PC-9 (cell line): ENCODE measurements around the gene C16orf90. TPM values are rescaled to one million over a fixed set of nuclear protein-coding genes. Genes with fewer than 3 reads are reported as not detected.

Experiments
- BruUV-seq: library from RNA; stranded (reverse); fragments of 400-500 nt; replicated peaks from 2 replicates; lab custom pipeline; 2021; lab: Mats Ljungman, UMichigan
- CTCF ChIA-PET: fragments of 300-600 bp; sonication (Branson Sonifier 250); formaldehyde crosslinking; loops from one replicate; lab custom pipeline; 2022; ENCODE audit warnings: antibody characterized with exemption; lab: Charles Lee
- POLR2A ChIA-PET: fragments of 300-600 bp; sonication (Branson Sonifier 250); formaldehyde crosslinking; loops from one replicate; lab custom pipeline; 2022; ENCODE audit warnings: antibody characterized with exemption; ENCODE audit not compliant: unreplicated experiment; lab: Charles Lee
- DNase-seq, 2 experiments: peaks; one replicate each; pipeline versions ENCODE4 v3.0.0 to v3.0.0-alpha.2; 2015 to 2022; ENCODE audit warnings: mixed read lengths in 1 of 2
- H2AFZ ChIP-seq: fragments of 200-600 bp; sonication (generic); 2 replicates; pipeline ENCODE4 v1.8.1; 2017; ENCODE audit warnings: antibody characterized with exemption
- H3F3A ChIP-seq: fragments of 200-600 bp; sonication (generic); 2 replicates; pipeline ENCODE4 v1.8.1; 2017; ENCODE audit warnings: antibody characterized with exemption, mild to moderate bottlenecking, low read depth; ENCODE audit not compliant: insufficient read depth
- H3K27ac ChIP-seq: fragments of 200-600 bp; sonication (generic); 2 replicates; pipeline ENCODE4 v1.6.1; 2016; ENCODE audit warnings: mixed run types
- H3K27me3 ChIP-seq: fragments of 200-600 bp; sonication (generic); 2 replicates; pipeline ENCODE4 v1.6.1; 2016; ENCODE audit warnings: low read depth, mixed run types; ENCODE audit not compliant: insufficient read depth
- H3K36me3 ChIP-seq: fragments of 200-600 bp; sonication (generic); 2 replicates; pipeline ENCODE4 v1.6.1; 2016; ENCODE audit warnings: low read depth, mixed run types
- H3K4me1 ChIP-seq: fragments of 200-600 bp; sonication (generic); replicated peaks from 2 replicates; pipeline ENCODE4 v1.6.1; 2016; ENCODE audit warnings: mixed run types; ENCODE audit not compliant: insufficient read depth
- H3K4me2 ChIP-seq: fragments of 200-600 bp; sonication (generic); 2 replicates; pipeline ENCODE4 v1.6.1; 2017; ENCODE audit warnings: mixed run types
- H3K4me3 ChIP-seq: fragments of 200-600 bp; sonication (generic); 2 replicates; pipeline ENCODE4 v1.6.1; 2016; ENCODE audit warnings: mixed run types
- H3K79me2 ChIP-seq: fragments of 200-600 bp; sonication (generic); 2 replicates; pipeline ENCODE4 v1.6.1; 2017; ENCODE audit warnings: low read depth, mixed run types
- H3K9me2 ChIP-seq: fragments of 200-600 bp; sonication (generic); 2 replicates; pipeline ENCODE4 v1.8.1; 2017; ENCODE audit warnings: mild to moderate bottlenecking; ENCODE audit not compliant: insufficient read depth
- H3K9me3 ChIP-seq: fragments of 200-600 bp; sonication (generic); 2 replicates; pipeline ENCODE4 v1.8.1; 2016; ENCODE audit warnings: low read depth; ENCODE audit not compliant: insufficient read depth
- H4K20me1 ChIP-seq: fragments of 200-600 bp; sonication (generic); 2 replicates; pipeline ENCODE4 v1.8.1; 2017; ENCODE audit not compliant: insufficient read depth
- CTCF ChIP-seq: fragments of 200-600 bp; sonication (generic); conservative IDR thresholded peaks from 2 replicates; pipeline ENCODE4 v1.6.1; 2017; ENCODE audit warnings: mixed run types, antibody characterized with exemption, mild to moderate bottlenecking, moderate library complexity
- EZH2 ChIP-seq: fragments of 200-600 bp; sonication (generic); IDR thresholded peaks from 2 replicates; pipeline ENCODE4 v1.8.0; 2017; ENCODE audit warnings: antibody characterized with exemption, low read depth
- intact Hi-C: fragments of 100-400 bp; cut with micrococcal nuclease; formaldehyde crosslinking; loops from one replicate; pipeline ENCODE4 v1.10.0; 2022; ENCODE audit not compliant: unreplicated experiment
- total RNA-seq: library from RNA; stranded (reverse); gene quantifications from 2 replicates; pipeline ENCODE4 v1.2.3, GENCODE V29; 2021

Gene C16orf90
- total RNA-seq, 1 experiment from 2014 or later: not detected

GRCh38 chr16:3461151-3461550 is 34.1 kb downstream of the C16orf90 start:
- H3K36me3 ChIP-seq: no peaks in the 10 kb centered on the region
- ChIA-PET POLR2A (no interaction called here), CTCF (no interaction called here)
- H3K4me3 ChIP-seq: no peak overlapping the region
- no peak for TF ChIP-seq EZH2
- TF ChIP-seq CTCF: no peak
- H3K27ac ChIP-seq: no peak overlapping the region
- peaks cover 11% of the 10 kb centered on the region; the same call in 1 of the 2 replicates for H3F3A ChIP-seq
- H3K9me3 ChIP-seq: no peaks in the 10 kb centered on the region
- H3K79me2 ChIP-seq: peaks cover 78% of the 10 kb centered on the region
- H3K4me2 ChIP-seq: no peak overlapping the region; the same call in 1 of the 2 replicates
- no peaks in the 10 kb centered on the region for H3K27me3 ChIP-seq
- H3K4me1 ChIP-seq: peaks cover 20% of the 10 kb centered on the region
- DNase-seq: no peak
- H2AFZ ChIP-seq: no peak overlapping the region
- peaks cover 60% of the 10 kb centered on the region for H4K20me1 ChIP-seq
- BruUV-seq: no TSS peak
- no peaks in the 10 kb centered on the region for H3K9me2 ChIP-seq
- intact Hi-C loops: no loop called here

GRCh38 chr16:3460585-3460984 is 34.7 kb downstream of the C16orf90 start:
- no peaks in the 10 kb centered on the region for H3K27me3 ChIP-seq
- H4K20me1 ChIP-seq: peaks cover 55% of the 10 kb centered on the region
- ChIA-PET POLR2A (no interaction called here), CTCF (no interaction called here)
- H3K4me1 ChIP-seq: peaks cover 20% of the 10 kb centered on the region
- peaks cover 11% of the 10 kb centered on the region; the same call in 1 of the 2 replicates for H3F3A ChIP-seq
- TF ChIP-seq EZH2 (no peak), CTCF (no peak)
- peaks cover 72% of the 10 kb centered on the region for H3K79me2 ChIP-seq
- H3K36me3 ChIP-seq: no peaks in the 10 kb centered on the region
- no peak overlapping the region for H2AFZ ChIP-seq
- H3K9me2 ChIP-seq: no peaks in the 10 kb centered on the region
- H3K4me2 ChIP-seq: no peak overlapping the region
- no peak for DNase-seq
- BruUV-seq: no TSS peak
- H3K4me3 ChIP-seq: no peak overlapping the region
- intact Hi-C loops: no loop called here
- H3K27ac ChIP-seq: no peak overlapping the region
- no peaks in the 10 kb centered on the region for H3K9me3 ChIP-seq

GRCh38 chr16:3460121-3460520 is 35.2 kb downstream of the C16orf90 start:
- CTCF ChIA-PET: no interaction called here
- Histone ChIP-seq H3K36me3 (no peaks in the 10 kb centered on the region), H3K27ac (no peak overlapping the region), H4K20me1 (peaks cover 55% of the 10 kb centered on the region), H2AFZ (no peak overlapping the region), H3K4me3 (no peak overlapping the region), H3K9me2 (no peaks in the 10 kb centered on the region), H3K9me3 (no peaks in the 10 kb centered on the region), H3K79me2 (peaks cover 67% of the 10 kb centered on the region), H3F3A (peaks cover 11% of the 10 kb centered on the region; the same call in 1 of the 2 replicates), H3K4me1 (peaks cover 20% of the 10 kb centered on the region), H3K27me3 (no peaks in the 10 kb centered on the region), H3K4me2 (peak overlapping the region; percentile 98)
- DNase-seq: no peak
- POLR2A ChIA-PET: no interaction called here
- intact Hi-C loops: no loop called here
- BruUV-seq: no TSS peak
- no peak for TF ChIP-seq CTCF
- no peak for TF ChIP-seq EZH2
